Neural cell (in vitro differentiated cells): ENCODE measurements around the gene WFDC2. TPM values are rescaled to one million over a fixed set of nuclear protein-coding genes. Genes with fewer than 3 reads are reported as not detected.

Source experiments
- H2AFZ ChIP-seq: fragments of 200-600, 300-800 bp; sonication (generic), shearing (Covaris generic); 2 replicates; pipeline ENCODE4 v1.6.0; 2014; ENCODE audit warnings: low read depth, mild to moderate bottlenecking, antibody characterized with exemption, low read length, moderate library complexity
- H3F3A ChIP-seq: fragments of 200-600 bp; shearing (Covaris generic); 2 replicates; pipeline ENCODE4 v1.6.1; 2016; ENCODE audit warnings: mild to moderate bottlenecking, moderate library complexity, mixed read lengths, antibody characterized with exemption, low read length; ENCODE audit not compliant: insufficient read depth, poor library complexity, severe bottlenecking
- H3K27ac ChIP-seq: fragments of 200-600, 300-800 bp; sonication (generic), shearing (Covaris generic); 2 replicates; pipeline ENCODE4 v1.5.1; 2014; ENCODE audit warnings: mild to moderate bottlenecking, low read length, moderate library complexity
- H3K27me3 ChIP-seq: fragments of 300-800, 200-600 bp; sonication (generic), shearing (Covaris generic); 2 replicates; pipeline ENCODE4 v1.6.0; 2014; ENCODE audit warnings: mild to moderate bottlenecking, low read depth, low read length, moderate library complexity; ENCODE audit not compliant: insufficient read depth
- H3K36me3 ChIP-seq: fragments of 300-800, 200-600 bp; sonication (generic), shearing (Covaris generic); 2 replicates; pipeline ENCODE4 v1.5.1; 2014; ENCODE audit warnings: mild to moderate bottlenecking, antibody characterized with exemption, low read length, moderate library complexity; ENCODE audit not compliant: insufficient read depth
- H3K4me2 ChIP-seq: fragments of 300-800, 200-600 bp; sonication (generic), shearing (Covaris generic); 2 replicates; pipeline ENCODE4 v1.6.0; 2014; ENCODE audit warnings: mild to moderate bottlenecking, low read length
- H3K4me3 ChIP-seq: fragments of 300-800, 200-600 bp; sonication (generic), shearing (Covaris generic); 2 replicates; pipeline ENCODE4 v1.5.1; 2014; ENCODE audit warnings: mild to moderate bottlenecking, low read length, moderate library complexity
- H3K79me2 ChIP-seq: fragments of 200-600 bp; shearing (Covaris generic); replicated peaks from 2 replicates; pipeline ENCODE4 v1.6.0; 2014; ENCODE audit warnings: mild to moderate bottlenecking, low read length, moderate library complexity; ENCODE audit not compliant: insufficient read depth
- H3K9ac ChIP-seq: fragments of 300-800, 200-600 bp; sonication (generic), shearing (Covaris generic); 2 replicates; pipeline ENCODE4 v1.6.1; 2016; ENCODE audit warnings: mild to moderate bottlenecking, low read length, mixed read lengths
- H3K9me2 ChIP-seq: fragments of 200-600 bp; shearing (Covaris generic); 2 replicates; pipeline ENCODE4 v1.6.1; 2016; ENCODE audit warnings: mild to moderate bottlenecking, low read length, mixed read lengths; ENCODE audit not compliant: insufficient read depth
- H3K9me3 ChIP-seq: fragments of 200-600, 300-800 bp; sonication (generic), shearing (Covaris generic); 2 replicates; pipeline ENCODE4 v1.6.1; 2016; ENCODE audit warnings: mild to moderate bottlenecking, mixed run types, low read length, moderate library complexity, mixed read lengths
- H4K20me1 ChIP-seq: fragments of 200-600 bp; shearing (Covaris generic); 2 replicates; pipeline ENCODE4 v1.6.1; 2016; ENCODE audit warnings: mild to moderate bottlenecking, mixed run types; ENCODE audit not compliant: insufficient read depth
- EP300 ChIP-seq: fragments of 450-650 bp; conservative IDR thresholded peaks from 2 replicates; pipeline ENCODE4 v1.6.1; 2014; ENCODE audit warnings: antibody characterized with exemption, mild to moderate bottlenecking, moderate library complexity; ENCODE audit not compliant: poor library complexity, severe bottlenecking
- EZH2 ChIP-seq: fragments of 200-600, 300-800 bp; shearing (Covaris generic), sonication (generic); IDR thresholded peaks from 2 replicates; pipeline ENCODE4 v1.6.1; 2014; ENCODE audit warnings: antibody characterized with exemption, low read length, borderline replicate concordance, mild to moderate bottlenecking; ENCODE audit not compliant: insufficient read depth, poor library complexity, severe bottlenecking
- MXI1 ChIP-seq: fragments of 450-650 bp; conservative IDR thresholded peaks from 2 replicates; pipeline ENCODE4 v1.6.1; 2014; ENCODE audit warnings: antibody characterized with exemption, mild to moderate bottlenecking; ENCODE audit not compliant: poor library complexity, severe bottlenecking
- POLR2AphosphoS5 ChIP-seq: IDR thresholded peaks from 2 replicates; pipeline ENCODE4 v1.6.1; 2012
- RAD21 ChIP-seq: fragments of 450-650 bp; conservative IDR thresholded peaks from 2 replicates; pipeline ENCODE4 v1.6.1; 2014; ENCODE audit warnings: antibody characterized with exemption, mild to moderate bottlenecking, moderate library complexity
- SMC3 ChIP-seq: fragments of 450-650 bp; conservative IDR thresholded peaks from 2 replicates; pipeline ENCODE4 v1.6.1; 2014; ENCODE audit warnings: antibody characterized with exemption, mild to moderate bottlenecking, moderate library complexity; ENCODE audit not compliant: poor library complexity
- TAF1 ChIP-seq: IDR thresholded peaks from 2 replicates; pipeline ENCODE4 v1.6.1; 2012; ENCODE audit warnings: low read depth
- polyA plus RNA-seq: library from polyadenylated mRNA; depleted of rRNA; stranded (reverse); fragments of >200 nt; gene quantifications from 2 replicates; pipeline ENCODE4 v1.2.3, GENCODE V29; 2014
- TF ChIP-seq, protein P1 (sequence below): IDR thresholded peaks from 2 replicates; pipeline ENCODE4 v1.6.1; 2012; ENCODE audit warnings: borderline replicate concordance
- TF ChIP-seq, protein P2 (sequence below): fragments of 450-650 bp; IDR thresholded peaks from 2 replicates; pipeline ENCODE4 v1.5.1; 2014; ENCODE audit warnings: antibody characterized with exemption, mild to moderate bottlenecking, moderate library complexity; ENCODE audit not compliant: poor library complexity, severe bottlenecking

WFDC2 gene
- polyA plus RNA-seq, 1 donor from 2014 or later, result not detected

DNA sequence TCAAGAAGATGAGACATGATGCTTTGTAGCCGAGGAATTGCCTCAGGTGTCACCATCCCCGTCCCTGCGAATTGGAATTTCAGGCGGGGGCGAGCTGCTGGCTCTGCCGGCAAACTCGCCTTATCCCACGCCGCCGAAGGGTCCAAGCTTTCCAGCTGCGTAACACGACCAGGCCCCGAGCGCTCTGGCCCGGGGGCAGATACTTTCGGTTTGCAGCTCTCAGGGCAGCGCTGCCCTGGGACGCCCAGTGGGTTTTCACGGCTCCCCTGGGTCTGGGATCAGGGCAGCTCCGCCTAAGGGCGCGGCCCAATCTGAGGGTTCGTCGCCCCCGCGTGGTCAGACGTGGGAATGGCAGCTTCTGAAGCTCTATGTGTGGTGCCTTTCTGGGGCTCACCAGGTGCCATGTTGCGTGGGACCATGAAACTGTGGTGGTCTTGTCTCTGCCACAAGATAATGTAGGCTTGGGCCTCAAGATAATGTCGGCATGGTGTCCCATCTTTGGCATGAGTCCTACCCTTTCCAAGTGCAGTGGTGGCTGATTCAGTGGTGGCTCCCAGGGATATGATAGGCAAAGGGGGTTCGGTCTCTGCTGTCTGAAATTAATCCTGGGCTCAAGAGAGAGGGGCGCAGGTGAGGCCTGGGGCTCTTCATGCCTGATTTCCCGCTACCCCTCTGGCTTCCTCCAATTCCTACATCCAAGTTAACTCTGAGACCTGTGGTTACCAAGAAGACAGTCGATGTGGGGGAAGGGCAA is 32.6 kb upstream of the WFDC2 start:
- no peak overlapping the region for H3K27ac ChIP-seq
- H3K9me3 ChIP-seq, result no peaks in the 10 kb centered on the region
- H4K20me1 ChIP-seq, result no peaks in the 10 kb centered on the region
- no peaks in the 10 kb centered on the region for H3K79me2 ChIP-seq
- no peaks in the 10 kb centered on the region for H3K27me3 ChIP-seq
- peak overlapping the region; percentile 51 for H3K9ac ChIP-seq
- peak overlapping the region; percentile 40 for H3K4me2 ChIP-seq
- H3F3A ChIP-seq, result no peaks in the 10 kb centered on the region
- H3K36me3 ChIP-seq, result no peaks in the 10 kb centered on the region
- TF ChIP-seq RAD21 (peak; percentile 86), SMC3 (peak; percentile 95), MXI1 (peak; percentile 47), POLR2AphosphoS5 (peak; percentile 20), EZH2 (no peak), TAF1 (no peak), EP300 (no peak)
- TF ChIP-seq, protein P1, sequence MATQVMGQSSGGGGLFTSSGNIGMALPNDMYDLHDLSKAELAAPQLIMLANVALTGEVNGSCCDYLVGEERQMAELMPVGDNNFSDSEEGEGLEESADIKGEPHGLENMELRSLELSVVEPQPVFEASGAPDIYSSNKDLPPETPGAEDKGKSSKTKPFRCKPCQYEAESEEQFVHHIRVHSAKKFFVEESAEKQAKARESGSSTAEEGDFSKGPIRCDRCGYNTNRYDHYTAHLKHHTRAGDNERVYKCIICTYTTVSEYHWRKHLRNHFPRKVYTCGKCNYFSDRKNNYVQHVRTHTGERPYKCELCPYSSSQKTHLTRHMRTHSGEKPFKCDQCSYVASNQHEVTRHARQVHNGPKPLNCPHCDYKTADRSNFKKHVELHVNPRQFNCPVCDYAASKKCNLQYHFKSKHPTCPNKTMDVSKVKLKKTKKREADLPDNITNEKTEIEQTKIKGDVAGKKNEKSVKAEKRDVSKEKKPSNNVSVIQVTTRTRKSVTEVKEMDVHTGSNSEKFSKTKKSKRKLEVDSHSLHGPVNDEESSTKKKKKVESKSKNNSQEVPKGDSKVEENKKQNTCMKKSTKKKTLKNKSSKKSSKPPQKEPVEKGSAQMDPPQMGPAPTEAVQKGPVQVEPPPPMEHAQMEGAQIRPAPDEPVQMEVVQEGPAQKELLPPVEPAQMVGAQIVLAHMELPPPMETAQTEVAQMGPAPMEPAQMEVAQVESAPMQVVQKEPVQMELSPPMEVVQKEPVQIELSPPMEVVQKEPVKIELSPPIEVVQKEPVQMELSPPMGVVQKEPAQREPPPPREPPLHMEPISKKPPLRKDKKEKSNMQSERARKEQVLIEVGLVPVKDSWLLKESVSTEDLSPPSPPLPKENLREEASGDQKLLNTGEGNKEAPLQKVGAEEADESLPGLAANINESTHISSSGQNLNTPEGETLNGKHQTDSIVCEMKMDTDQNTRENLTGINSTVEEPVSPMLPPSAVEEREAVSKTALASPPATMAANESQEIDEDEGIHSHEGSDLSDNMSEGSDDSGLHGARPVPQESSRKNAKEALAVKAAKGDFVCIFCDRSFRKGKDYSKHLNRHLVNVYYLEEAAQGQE, result no peak
- TF ChIP-seq, protein P2, sequence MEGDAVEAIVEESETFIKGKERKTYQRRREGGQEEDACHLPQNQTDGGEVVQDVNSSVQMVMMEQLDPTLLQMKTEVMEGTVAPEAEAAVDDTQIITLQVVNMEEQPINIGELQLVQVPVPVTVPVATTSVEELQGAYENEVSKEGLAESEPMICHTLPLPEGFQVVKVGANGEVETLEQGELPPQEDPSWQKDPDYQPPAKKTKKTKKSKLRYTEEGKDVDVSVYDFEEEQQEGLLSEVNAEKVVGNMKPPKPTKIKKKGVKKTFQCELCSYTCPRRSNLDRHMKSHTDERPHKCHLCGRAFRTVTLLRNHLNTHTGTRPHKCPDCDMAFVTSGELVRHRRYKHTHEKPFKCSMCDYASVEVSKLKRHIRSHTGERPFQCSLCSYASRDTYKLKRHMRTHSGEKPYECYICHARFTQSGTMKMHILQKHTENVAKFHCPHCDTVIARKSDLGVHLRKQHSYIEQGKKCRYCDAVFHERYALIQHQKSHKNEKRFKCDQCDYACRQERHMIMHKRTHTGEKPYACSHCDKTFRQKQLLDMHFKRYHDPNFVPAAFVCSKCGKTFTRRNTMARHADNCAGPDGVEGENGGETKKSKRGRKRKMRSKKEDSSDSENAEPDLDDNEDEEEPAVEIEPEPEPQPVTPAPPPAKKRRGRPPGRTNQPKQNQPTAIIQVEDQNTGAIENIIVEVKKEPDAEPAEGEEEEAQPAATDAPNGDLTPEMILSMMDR, result peak; percentile 95
- no peak overlapping the region for H2AFZ ChIP-seq
- no peaks in the 10 kb centered on the region for H3K9me2 ChIP-seq
- peak overlapping the region; percentile 72 for H3K4me3 ChIP-seq

DNA sequence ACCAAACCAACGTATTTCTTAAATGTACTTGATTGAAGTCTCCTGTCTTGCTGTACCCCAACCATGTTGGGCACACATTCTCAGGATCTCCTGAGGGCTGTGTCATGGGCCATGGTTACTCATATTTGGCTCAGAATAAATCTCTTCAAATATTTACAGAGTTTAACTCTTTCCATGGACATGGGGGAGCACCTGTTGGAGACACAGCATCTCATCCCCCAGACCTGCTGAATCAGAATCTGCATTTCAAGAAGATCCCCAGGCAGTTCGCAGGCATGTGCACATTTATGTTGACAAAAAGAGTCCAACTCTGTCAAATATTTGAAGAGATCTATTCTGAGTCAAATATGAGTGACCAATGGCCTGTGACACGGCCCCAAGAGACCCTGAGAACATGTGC is 29.1 kb upstream of the WFDC2 start:
- Histone ChIP-seq H3K36me3 (no peaks in the 10 kb centered on the region), H3K9me3 (no peaks in the 10 kb centered on the region), H3K4me2 (no peak overlapping the region), H3K9me2 (no peaks in the 10 kb centered on the region), H3K79me2 (no peaks in the 10 kb centered on the region), H3K9ac (no peak overlapping the region), H3K27ac (no peak overlapping the region), H4K20me1 (no peaks in the 10 kb centered on the region), H3K27me3 (no peaks in the 10 kb centered on the region), H3K4me3 (no peak overlapping the region), H2AFZ (no peak overlapping the region), H3F3A (no peaks in the 10 kb centered on the region)
- TF ChIP-seq SMC3 (no peak), EP300 (no peak), MXI1 (no peak), POLR2AphosphoS5 (no peak), RAD21 (no peak), TAF1 (no peak), EZH2 (no peak)
- TF ChIP-seq, protein P1, result no peak
- TF ChIP-seq, protein P2, result no peak
